Measurements from ENCODE around the gene KCNK5. TPM values are rescaled to one million over a fixed set of nuclear protein-coding genes. Genes with fewer than 3 reads are reported as not detected.

KCNK5 gene
- total RNA-seq, 2 experiments from 2014 or later, result 8.6 to 9.2 TPM

GRCh38 chr6:39144481-39145173, 84.6 kb downstream of the KCNK5 start:
- POLR2A ChIA-PET, result no interaction called here
- no peak for DNase-seq
- H3K4me3 Mint-ChIP-seq, result no peak overlapping the region
- no peaks in the 10 kb centered on the region for H3K36me3 Mint-ChIP-seq (ENCODE audit: low read depth)
- no peaks in the 10 kb centered on the region for H3K9me3 Mint-ChIP-seq
- no peak overlapping the region for H3K27ac Mint-ChIP-seq
- H3K27me3 Mint-ChIP-seq, result peaks cover 25% of the 10 kb centered on the region
- H3K4me1 Mint-ChIP-seq, result peaks cover 3% of the 10 kb centered on the region
- CTCF ChIA-PET, result no interaction called here

- no peak overlapping the region for H3K4me3 Mint-ChIP-seq
- H3K36me3 Mint-ChIP-seq (ENCODE audit: low read depth), result no peaks in the 10 kb centered on the region
- H3K4me1 Mint-ChIP-seq, result peaks cover 3% of the 10 kb centered on the region
- CTCF ChIA-PET, result no interaction called here
- peaks cover 18% of the 10 kb centered on the region for H3K27me3 Mint-ChIP-seq
- no peak overlapping the region for H3K27ac Mint-ChIP-seq
- POLR2A ChIA-PET, result no interaction called here
- no peak for DNase-seq
- no peaks in the 10 kb centered on the region for H3K9me3 Mint-ChIP-seq
These were observed 85.9 kb downstream of the KCNK5 start for GRCh38 chr6:39143238-39143930.

- DNase-seq, result no peak
- Mint-ChIP-seq H3K27ac (no peak overlapping the region), H3K9me3 (peaks cover 2% of the 10 kb centered on the region), H3K27me3 (peaks cover 18% of the 10 kb centered on the region), H3K36me3 (ENCODE audit: low read depth) (no peaks in the 10 kb centered on the region), H3K4me1 (no peaks in the 10 kb centered on the region), H3K4me3 (no peak overlapping the region)
- ChIA-PET CTCF (no interaction called here), POLR2A (no interaction called here)
These were observed 88.6 kb downstream of the KCNK5 start for GRCh38 chr6:39140556-39141167.

Other genes with a start within 250 kb of the KCNK5 start
- not detected for gene GLP1R, start 180.7 kb downstream of the KCNK5 start, total RNA-seq
- gene SAYSD1, start 114.3 kb downstream of the KCNK5 start, total RNA-seq, result 10 to 100 TPM; 10.4 to 11.0 TPM
- gene KCNK17, start 84.9 kb upstream of the KCNK5 start, total RNA-seq, result not detected
- gene KCNK16, start 93.2 kb upstream of the KCNK5 start, total RNA-seq, result not detected

All from activated CD4-positive, alpha-beta memory T cell treated with anti-CD3 and anti-CD28 coated beads, Interleukin-2, amount 10 ng/mL, durations not matched to agents 7 days and 5 days (primary cell).